Bronchus fibroblast of lung (primary cell): Measurements from ENCODE around the gene DLGAP5. TPM values are rescaled to one million over a fixed set of nuclear protein-coding genes. Genes with fewer than 3 reads are reported as not detected.

Experiments
- total RNA-seq: library from RNA; depleted of rRNA; stranded (reverse); fragments of >200 nt; gene quantifications from 2 replicates; pipeline ENCODE4 v1.2.3, GENCODE V29; 2015

Gene DLGAP5, protein sequence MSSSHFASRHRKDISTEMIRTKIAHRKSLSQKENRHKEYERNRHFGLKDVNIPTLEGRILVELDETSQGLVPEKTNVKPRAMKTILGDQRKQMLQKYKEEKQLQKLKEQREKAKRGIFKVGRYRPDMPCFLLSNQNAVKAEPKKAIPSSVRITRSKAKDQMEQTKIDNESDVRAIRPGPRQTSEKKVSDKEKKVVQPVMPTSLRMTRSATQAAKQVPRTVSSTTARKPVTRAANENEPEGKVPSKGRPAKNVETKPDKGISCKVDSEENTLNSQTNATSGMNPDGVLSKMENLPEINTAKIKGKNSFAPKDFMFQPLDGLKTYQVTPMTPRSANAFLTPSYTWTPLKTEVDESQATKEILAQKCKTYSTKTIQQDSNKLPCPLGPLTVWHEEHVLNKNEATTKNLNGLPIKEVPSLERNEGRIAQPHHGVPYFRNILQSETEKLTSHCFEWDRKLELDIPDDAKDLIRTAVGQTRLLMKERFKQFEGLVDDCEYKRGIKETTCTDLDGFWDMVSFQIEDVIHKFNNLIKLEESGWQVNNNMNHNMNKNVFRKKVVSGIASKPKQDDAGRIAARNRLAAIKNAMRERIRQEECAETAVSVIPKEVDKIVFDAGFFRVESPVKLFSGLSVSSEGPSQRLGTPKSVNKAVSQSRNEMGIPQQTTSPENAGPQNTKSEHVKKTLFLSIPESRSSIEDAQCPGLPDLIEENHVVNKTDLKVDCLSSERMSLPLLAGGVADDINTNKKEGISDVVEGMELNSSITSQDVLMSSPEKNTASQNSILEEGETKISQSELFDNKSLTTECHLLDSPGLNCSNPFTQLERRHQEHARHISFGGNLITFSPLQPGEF
- 48.5 and 59.2 TPM in 2 replicates for total RNA-seq

DNA sequence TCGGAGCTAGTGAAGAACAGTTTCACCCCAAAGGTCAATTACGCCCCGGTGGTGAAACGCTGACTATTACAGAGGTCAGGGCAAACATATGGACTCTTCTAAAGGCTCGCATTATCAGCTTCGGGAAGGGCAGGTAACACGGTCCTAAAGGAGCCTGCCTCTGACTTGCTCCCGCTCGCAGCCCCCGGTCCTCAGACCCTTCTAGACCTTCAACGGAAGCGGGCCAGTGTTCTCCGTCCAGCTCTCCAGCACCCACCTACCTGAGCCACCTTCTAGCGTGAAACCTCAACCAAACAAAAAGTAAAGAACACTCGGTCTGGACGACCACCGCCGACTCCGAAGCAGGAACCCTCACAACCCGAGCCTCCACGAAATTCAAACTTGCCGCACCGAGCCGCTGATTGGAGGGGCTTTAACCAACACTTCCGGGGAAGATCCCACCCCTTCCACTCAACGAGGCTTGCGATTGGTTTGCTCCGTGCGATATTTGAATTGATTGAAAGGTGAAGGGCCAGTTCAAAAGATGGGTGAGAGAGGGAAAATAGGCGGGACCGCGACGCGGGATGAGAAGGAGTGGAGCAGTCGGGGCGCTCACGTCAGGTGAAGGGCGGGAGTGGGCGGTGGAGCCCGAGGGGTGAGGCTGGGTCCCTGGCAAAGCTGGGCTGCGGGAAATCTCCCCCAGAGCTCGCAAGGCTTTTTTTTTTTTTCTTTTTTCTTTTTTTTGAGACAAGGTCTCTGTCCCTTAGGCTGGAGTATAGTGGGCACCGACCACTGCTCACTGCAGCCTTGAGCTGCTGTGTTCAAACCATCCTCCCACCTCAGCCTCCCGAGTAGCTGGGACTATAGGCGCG lies at the start of gene DLGAP5:
Gene DLGAP5, minus strand, starts transcription at position 383 of the 851 bp plus-strand sequence. CDS start 2,406 bp downstream, outside the sequence.

GRCh38 chr14:55129086-55129427 lies 62.3 kb downstream of the DLGAP5 start, which contains the start of gene LGALS3:
Gene LGALS3, plus strand, starts transcription at chr14:55129252. Its CDS starts 8,122 bp downstream, at chr14:55137374.

Other genes with a start within 250 kb of the DLGAP5 start
- gene WDHD1, start 164.5 kb downstream of the DLGAP5 start, total RNA-seq, result 11.1 and 14.8 TPM in 2 replicates
- gene SOCS4, start 164.3 kb downstream of the DLGAP5 start, total RNA-seq, result 5.9 and 7.4 TPM in 2 replicates
- gene MAPK1IP1L, start 139.9 kb downstream of the DLGAP5 start, total RNA-seq, result 52.3 and 96.0 TPM in 2 replicates
- gene LGALS3, start 62.3 kb downstream of the DLGAP5 start, total RNA-seq, result 331 TPM in 2 replicates
- 11.9 and 13.6 TPM in 2 replicates for gene FBXO34, start 79.8 kb upstream of the DLGAP5 start, total RNA-seq
- 5.7 and 5.8 TPM in 2 replicates for gene ATG14, start 220.2 kb upstream of the DLGAP5 start, total RNA-seq
- not detected in 2 replicates for gene TBPL2, start 249.0 kb upstream of the DLGAP5 start, total RNA-seq